Bone marrow (tissue), 2 donors: Measurements from ENCODE around the gene DYNC1H1.

Source experiments
- DNase-seq, 2 donors: peaks; one replicate each; lab custom pipeline; 2025; lab: John Stamatoyannopoulos, UW

DYNC1H1 gene

DNA sequence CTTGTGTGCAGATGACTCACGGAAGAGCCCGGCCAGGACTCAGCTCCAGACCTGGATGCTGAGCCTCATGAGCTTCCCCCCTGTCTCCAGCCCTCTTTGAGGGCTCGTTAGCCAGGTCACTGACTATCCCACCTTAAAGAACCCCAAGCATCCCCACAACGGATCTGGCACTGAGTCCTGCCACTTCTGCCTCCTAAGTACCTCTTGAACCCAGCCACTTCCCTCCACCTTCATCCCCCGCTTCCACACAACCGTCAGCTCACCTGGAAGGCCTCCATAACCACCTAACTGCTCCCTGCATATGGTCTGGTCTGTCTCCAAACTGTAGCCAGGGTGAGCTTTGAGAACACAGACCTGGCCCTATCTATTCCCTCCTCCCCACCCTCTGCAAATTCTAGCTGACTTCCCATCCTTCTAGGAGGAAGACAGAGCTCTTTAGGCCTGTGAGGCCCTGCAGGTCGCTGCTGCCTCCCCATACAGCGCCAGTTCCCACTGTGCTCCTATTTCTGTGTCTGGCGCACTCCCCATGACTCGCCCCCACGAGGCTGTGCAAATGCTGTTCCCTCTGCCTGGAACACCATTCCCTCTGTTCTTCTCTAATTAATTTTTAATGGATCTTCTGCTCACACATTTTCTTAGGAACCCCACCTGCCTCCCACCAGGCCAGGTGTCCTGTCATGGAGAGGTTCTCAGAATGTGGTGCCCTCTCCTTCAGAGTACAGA lies 125.4 kb downstream of the DYNC1H1 start:
- DNase-seq, result no peak

DNA sequence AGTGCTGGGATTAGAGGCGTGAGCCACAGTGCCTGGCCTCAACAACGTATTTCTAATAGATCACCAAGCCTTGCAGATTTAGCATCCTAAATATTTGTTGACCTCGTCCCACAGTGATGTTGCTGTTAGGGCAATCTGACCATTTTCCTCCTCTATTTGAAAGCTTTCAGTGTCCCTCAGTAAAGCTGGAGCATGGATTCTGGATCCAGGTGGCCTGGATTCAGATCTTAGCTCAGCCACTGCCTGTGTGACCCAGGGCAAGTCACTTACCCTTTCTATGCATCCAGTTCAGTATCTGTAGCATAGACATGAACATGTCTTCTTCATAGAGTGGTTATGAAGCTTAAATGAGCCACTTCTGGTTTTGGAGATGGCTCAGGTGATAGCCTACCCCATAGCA lies 126.3 kb downstream of the DYNC1H1 start:
- DNase-seq, result no peak

GRCh38 chr14:102092806-102093205 lies 128.4 kb downstream of the DYNC1H1 start:
- DNase-seq, result no peak

GRCh38 chr14:102094101-102094500 lies 129.7 kb downstream of the DYNC1H1 start:
- no peak for DNase-seq

- no peak for DNase-seq
Measured at GRCh38 chr14:102095231-102095870, 131.0 kb downstream of the DYNC1H1 start.

GRCh38 chr14:102095871-102096568 lies 131.6 kb downstream of the DYNC1H1 start:
- DNase-seq, result no peak

- peak; percentile 13 to 32 for DNase-seq
Measured at GRCh38 chr14:102096569-102097188, 132.3 kb downstream of the DYNC1H1 start.

DNA sequence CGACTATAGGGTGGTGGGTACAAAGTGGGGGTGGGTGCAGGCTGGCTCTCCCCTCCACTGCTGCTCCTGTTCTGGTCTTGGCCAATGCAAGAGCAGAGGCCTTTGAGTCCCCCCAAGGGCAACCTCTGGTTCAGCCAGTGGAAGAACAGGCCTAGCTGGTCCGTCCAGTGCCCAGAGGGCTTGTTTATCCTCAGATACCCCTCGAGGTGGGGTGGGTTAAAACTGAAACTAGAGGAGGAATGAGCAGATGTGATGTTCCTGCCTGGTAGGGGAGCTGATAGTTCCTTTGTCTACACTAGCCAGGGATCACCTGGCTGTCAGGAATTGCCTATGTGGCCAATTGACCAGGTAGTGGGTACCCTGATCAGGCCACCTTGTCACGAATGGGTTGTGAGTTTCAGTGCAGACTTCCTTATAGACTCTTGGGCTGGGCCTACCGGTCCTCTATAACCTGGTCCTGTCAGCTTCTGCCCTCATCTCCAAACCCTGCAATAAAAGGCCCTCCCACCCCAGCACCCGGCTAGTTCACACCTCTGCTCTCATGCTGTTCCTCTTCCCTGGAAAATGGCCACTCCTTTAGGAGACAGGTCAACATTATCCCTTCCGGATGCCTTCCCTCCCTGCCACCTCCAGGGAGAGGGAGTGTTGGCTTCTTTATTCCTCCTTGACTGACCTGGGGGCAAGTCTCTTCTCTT lies 133.2 kb downstream of the DYNC1H1 start:
- DNase-seq, result no peak

DNA sequence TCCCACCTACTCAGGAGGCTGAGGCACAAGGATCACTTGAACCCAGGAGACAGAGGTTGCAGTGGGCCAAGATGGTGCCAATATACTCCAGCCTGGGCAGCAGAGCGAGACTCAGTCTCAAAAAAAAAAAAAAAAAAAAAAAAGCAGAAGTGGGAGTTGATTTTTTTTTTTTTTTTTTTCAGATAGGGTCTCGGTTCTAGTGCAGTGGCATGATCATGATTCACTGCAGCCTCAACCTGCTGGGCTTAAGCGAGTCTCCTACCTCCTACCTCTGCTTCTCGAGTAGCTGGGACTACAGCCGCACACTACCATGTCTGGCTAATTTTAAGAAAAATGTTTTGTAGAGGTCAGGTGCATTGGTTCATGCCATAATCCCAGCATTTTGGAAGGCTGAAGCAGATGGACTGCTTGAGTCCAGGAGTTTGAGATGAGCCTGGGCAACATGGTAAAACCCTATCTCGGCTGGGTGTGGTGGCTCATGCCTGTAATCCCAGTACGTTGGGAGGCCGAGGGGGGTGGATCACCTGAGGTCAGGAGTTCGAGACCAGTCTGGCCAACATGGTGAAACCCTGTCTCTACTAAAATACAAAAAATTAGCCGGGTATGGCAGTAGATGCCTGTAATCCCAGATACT lies 138.8 kb downstream of the DYNC1H1 start:
- DNase-seq, result no peak

GRCh38 chr14:102105369-102105768 lies 141.0 kb downstream of the DYNC1H1 start:
- DNase-seq, result no peak
